Panc1 (cell line): ENCODE results near the gene CROT.

Experiments used
- CTCF ChIP-seq: fragments of 450-650 bp; IDR thresholded peaks from 2 replicates; pipeline ENCODE4 v1.5.1; 2017; ENCODE audit warnings: mild to moderate bottlenecking
- TCF7L2 ChIP-seq: IDR thresholded peaks from 2 replicates; pipeline ENCODE4 v1.6.1; 2011; ENCODE audit warnings: mild to moderate bottlenecking, low read depth, low read length, inconsistent platforms

GRCh38 chr7:87325576-87326370, 19.7 kb upstream of the CROT start:
- TF ChIP-seq CTCF = no peak
- TF ChIP-seq TCF7L2 = no peak
